Measurements from ENCODE around the gene SLC22A1.

DNA sequence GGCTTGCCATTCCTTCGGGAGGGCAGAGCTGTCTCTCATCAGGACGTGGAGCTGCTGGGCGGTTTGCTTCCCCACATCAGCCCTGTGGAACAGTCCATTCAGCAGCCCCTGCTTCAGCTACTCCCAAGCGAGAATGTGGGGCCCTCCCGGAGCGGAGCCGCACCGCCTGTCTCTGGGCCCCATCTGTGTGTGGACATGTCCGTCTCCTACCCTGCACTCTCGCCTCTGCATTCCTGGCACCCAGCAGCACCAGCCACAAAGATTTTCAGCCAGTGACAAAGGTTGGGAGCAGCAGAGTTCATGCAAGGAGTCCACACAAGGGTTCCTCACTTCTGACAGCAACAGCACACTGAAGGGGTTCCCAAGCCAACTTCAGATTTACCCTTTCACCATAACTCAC, 29.0 kb upstream of the SLC22A1 start:
- TF ChIP-seq CTCF (IDR thresholded peaks at IDR 0.05) (no peak), POLR2A (IDR thresholded peaks at IDR 0.05) (no peak), POLR2AphosphoS5 (IDR thresholded peaks at IDR 0.05) (no peak)

Measured in breast epithelium (tissue), 3 donors.